DMS 273 (cell line): ENCODE measurements around the gene BUD23.

Source experiments
- DNase-seq: peaks from one replicate; lab custom pipeline; 2025; ENCODE audit not compliant: unreplicated experiment; lab: John Stamatoyannopoulos, UW

The BUD23 gene

GRCh38 chr7:73740771-73741170, 57.4 kb downstream of the BUD23 start:
- no peak for DNase-seq

GRCh38 chr7:73741600-73741999, 58.2 kb downstream of the BUD23 start:
- DNase-seq, result peak; percentile 92

- DNase-seq, result no peak
Measured at GRCh38 chr7:73742338-73742752, 58.9 kb downstream of the BUD23 start.

- DNase-seq, result peak; percentile 55
Measured at GRCh38 chr7:73742753-73743641, 59.6 kb downstream of the BUD23 start.

GRCh38 chr7:73746378-73746777, 63.0 kb downstream of the BUD23 start:
- DNase-seq, result peak; percentile 84
